Peyer's patch (tissue), 4 donors: ENCODE data around the gene FLT4.

Experiments
- POLR2A ChIP-seq, 2 donors: fragments of 450-650 bp; IDR thresholded peaks; one replicate each; pipeline ENCODE4 v1.5.1; 2017; ENCODE audit warnings: antibody characterized with exemption in 2 of 2, mild to moderate bottlenecking in 2 of 2, moderate library complexity in 2 of 2
- TF ChIP-seq, protein P1 (sequence below), 6 experiments: fragments of 450-650 bp in 4 of 6; fragments of 200-600 bp in 2 of 6; sonication (generic) in 1 of 6; IDR thresholded peaks; one replicate each; pipeline ENCODE4 v1.5.1; 2017 to 2019; ENCODE audit warnings: antibody characterized with exemption in 6 of 6, mild to moderate bottlenecking in 3 of 6, moderate library complexity in 1 of 6

GRCh38 chr5:180647465-180647864 is 1.9 kb downstream of the FLT4 start:
- TF ChIP-seq, protein P1, sequence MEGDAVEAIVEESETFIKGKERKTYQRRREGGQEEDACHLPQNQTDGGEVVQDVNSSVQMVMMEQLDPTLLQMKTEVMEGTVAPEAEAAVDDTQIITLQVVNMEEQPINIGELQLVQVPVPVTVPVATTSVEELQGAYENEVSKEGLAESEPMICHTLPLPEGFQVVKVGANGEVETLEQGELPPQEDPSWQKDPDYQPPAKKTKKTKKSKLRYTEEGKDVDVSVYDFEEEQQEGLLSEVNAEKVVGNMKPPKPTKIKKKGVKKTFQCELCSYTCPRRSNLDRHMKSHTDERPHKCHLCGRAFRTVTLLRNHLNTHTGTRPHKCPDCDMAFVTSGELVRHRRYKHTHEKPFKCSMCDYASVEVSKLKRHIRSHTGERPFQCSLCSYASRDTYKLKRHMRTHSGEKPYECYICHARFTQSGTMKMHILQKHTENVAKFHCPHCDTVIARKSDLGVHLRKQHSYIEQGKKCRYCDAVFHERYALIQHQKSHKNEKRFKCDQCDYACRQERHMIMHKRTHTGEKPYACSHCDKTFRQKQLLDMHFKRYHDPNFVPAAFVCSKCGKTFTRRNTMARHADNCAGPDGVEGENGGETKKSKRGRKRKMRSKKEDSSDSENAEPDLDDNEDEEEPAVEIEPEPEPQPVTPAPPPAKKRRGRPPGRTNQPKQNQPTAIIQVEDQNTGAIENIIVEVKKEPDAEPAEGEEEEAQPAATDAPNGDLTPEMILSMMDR (IDR thresholded peaks at IDR 0.05) = no peak
- no peak for TF ChIP-seq POLR2A (IDR thresholded peaks at IDR 0.05)
